ENCODE data around the gene KCNMA1.

The KCNMA1 gene

DNA sequence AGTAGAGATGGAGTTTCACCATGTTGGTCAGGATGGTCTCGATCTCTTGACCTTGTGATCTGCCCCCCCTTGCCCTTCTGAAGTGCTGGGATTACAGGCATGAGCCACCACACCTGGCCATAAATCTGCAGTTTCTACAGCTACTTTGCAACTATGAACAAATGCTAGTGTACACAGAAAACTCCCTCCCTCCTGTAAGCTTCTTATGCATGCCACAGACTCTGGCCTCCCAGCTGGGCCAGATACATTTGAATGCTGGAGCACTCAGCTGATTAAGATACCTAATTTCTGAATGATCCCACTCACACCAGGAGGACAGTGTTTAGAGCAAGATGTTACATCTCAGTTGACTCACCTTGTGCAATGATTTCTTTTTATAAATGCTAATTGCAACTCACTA is 486.2 kb downstream of the KCNMA1 start:
- in situ Hi-C loops (cut with MboI; ENCODE audit: low sequenced_read_pairs): loop anchor here (25.0 kb wide), 1 partner anchor 236 kb away; no protein-coding TSS in a partner anchor

DNA sequence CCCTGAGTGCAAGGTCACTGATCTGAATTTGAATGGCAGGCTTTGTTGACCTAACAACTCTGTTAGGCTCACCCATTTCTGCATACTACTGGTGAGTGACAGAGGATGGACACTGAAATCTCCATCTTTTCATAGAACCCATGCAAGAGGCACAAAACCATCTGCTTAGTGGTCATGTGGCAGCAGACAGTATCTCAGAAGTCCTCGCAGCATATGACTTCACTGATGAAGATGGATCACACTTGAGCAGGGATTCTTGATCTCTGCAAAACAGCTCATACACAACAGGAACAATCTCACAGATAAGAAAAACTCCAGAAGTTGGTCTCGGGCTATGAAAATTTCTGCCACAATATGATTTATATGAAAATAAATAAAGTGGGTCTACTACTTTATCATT is 487.9 kb downstream of the KCNMA1 start:
- in situ Hi-C loops (cut with MboI; ENCODE audit: low sequenced_read_pairs): loop anchor here (25.0 kb wide), 1 partner anchor 238 kb away; no protein-coding TSS in a partner anchor

DNA sequence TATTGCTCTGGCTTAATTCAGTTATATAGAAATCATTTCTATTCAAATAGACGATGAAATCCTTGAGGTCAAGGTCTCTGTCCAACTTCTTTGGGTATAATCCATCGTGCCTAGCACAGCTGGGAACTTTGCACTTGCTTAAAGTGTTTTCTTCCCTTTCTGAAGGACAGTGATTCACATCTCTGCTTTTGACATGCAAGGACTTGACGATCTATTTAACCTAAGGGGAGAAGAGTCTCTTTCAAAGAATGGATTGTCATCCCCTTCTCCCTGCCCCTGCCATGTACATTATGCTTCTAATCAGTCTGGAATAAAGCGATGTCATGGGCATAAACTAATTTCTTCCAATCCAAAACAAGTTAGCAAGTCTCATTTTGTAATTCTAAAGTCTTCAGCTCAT is 488.6 kb downstream of the KCNMA1 start:
- in situ Hi-C loops (cut with MboI; ENCODE audit: low sequenced_read_pairs): no loop called here

DNA sequence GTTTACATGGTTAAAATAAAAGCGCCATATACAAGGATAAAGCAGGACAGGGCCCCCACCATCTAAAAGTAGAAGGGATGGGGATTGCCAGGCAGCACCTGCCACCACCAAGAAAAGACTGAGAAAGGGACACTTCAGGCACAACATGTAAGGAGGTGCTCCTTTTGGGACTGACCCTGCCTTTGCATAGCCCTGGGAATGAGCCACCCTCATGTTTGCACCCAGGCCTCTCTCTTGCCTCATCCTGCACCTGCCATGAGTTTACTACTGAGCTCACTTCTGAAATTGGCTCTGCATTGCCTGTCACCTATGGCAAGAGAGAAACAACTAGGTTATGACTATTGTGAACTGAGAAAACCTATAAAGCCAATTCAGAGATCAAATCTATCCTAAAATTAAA is 489.7 kb downstream of the KCNMA1 start:
- in situ Hi-C loops (cut with MboI; ENCODE audit: low sequenced_read_pairs): no loop called here

DNA sequence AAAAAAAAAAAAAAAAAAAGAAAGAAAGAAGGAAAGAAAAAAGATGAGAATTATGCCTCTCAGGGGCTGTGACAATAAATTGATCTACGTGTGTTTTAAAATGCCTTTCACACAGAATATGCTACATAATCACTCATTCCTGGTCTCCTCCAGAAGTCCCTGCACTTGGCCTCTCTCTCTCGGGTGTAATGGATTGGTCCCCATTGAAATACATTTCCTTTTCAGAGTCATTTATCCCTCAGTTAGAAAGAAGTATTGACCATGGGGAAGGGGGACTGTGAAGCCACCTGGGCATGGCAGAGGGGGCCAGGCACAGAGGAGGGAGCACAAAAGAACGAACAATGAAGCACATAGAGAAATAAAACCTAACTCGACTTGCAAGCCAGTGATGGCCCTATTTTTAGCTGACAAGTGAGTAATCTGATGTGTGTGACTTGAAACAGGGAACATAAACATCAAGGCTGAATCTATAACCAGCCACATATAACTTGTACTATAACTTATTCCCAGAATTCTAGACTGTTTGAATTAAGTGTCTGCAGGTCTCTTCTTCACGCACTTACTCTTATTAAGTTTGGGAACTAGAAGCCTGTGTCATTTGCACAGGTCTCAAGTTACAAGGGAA is 490.8 kb downstream of the KCNMA1 start:
- in situ Hi-C loops (cut with MboI; ENCODE audit: low sequenced_read_pairs): no loop called here

DNA sequence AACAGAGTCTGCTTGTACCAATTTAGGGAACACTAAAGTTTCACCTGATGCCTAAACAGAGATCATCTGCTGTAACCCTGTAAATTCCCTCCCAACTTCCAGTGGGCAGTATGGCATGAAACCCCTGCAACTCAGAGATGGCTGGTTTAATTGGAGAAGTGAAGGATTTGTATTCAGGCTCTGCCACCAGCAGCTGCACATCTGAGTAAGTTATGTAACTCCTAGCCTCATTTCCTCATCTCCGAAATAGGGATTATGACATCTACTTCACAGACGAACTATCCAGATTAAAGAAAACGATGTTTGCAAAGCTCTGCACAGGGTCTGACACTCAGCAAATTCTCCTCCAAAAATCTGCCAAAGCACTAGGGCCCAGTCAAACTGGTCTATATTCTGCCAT is 493.0 kb downstream of the KCNMA1 start:
- in situ Hi-C loops (cut with MboI; ENCODE audit: low sequenced_read_pairs): no loop called here

DNA sequence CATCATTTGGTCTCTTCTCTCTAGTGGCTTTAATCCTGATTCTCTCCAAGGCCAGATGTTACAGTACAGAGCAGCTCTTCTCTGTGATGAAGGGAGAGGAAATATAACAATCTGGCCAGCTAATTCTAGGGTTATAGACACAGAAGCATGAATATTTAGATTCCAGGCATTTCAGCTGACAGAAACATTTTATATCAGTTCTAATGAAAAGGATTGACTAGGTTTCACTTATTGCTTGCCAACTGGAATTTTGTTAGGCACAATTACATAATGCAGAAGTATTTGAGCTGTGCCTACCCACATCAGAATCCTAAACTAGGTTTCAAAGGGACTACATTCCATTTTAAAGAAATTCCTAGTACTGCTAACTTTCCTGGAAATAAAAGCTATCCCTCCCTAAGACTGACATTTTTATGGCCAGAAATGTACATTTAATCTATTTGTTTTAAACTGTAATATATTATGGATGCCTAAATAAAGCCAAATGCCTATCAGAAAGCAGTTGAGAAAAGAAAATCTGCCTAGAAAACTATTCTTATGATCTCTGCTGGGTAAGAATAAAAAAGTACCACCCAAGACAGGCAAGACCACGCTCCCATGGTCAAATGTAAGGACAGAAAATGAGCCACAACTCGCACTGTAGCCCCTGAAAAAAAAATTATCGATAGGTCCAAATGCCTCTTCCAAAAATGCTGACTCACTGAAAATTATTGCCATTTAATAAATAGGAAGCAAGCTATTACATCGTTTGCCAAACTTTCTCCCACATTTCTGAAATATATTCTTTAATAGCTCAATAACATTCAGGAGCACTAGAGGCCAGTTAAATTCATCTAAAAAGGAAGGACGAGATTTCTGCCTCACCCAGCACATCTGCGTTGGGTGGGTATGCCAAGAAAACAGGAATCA is 498.1 kb downstream of the KCNMA1 start:
- in situ Hi-C loops (cut with MboI; ENCODE audit: low sequenced_read_pairs): no loop called here

DNA sequence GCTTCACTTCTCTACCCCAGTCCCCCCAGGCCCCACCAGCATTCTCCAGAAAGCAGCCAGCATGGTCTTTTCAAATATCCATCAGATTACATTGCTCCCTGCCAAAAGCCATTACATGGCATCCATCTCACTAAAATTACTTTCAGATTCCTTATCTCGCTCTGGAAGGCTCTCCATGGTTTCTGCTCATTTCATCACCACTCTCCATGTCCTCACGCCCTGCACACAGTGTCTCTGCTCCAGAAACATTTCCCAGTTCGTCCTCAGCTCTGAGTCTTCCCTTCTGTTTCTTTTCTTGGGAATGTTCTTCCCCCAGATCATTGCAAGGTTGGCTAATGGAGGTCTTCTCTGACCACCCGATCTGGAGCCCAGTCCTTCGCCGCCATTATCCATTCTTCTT is 499.1 kb downstream of the KCNMA1 start:
- in situ Hi-C loops (cut with MboI; ENCODE audit: low sequenced_read_pairs): no loop called here

DNA sequence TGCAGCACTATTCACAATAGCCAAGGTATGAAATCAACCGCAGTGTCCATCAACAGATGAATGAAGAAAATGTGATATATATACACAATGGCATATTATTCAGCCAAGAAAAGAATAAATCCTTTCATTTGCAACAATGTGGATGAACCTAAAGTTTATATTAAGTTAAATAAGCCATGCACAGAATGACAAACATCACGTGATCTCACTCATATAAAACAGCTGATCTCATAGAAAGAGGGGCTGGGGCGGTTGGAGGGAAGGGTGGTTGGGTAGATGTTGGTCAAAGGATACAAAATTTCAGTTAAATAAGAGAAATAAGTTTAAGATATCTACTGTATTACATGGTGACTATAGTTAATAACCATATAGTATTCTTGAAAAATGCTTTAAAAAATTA is 502.1 kb downstream of the KCNMA1 start:
- in situ Hi-C loops (cut with MboI; ENCODE audit: low sequenced_read_pairs): no loop called here

DNA sequence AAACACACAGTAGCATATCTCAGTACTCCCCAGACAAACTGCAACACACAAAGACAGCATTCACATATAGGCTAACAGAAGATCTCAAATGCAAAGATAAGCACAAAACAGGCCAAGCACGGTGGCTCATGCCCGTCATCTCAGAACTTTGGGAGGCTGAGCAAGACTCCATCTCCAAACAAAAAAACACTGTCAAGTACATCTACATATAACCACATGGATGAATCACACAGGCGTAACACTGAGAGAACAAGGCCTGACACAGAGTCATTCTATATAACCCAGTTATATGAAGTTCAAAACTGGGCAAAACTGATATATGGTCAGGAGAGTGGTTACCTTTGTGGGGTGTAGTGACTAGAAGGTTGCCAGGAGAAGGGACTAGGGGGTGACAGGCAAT is 506.4 kb downstream of the KCNMA1 start:
- in situ Hi-C loops (cut with MboI; ENCODE audit: low sequenced_read_pairs): no loop called here

DNA sequence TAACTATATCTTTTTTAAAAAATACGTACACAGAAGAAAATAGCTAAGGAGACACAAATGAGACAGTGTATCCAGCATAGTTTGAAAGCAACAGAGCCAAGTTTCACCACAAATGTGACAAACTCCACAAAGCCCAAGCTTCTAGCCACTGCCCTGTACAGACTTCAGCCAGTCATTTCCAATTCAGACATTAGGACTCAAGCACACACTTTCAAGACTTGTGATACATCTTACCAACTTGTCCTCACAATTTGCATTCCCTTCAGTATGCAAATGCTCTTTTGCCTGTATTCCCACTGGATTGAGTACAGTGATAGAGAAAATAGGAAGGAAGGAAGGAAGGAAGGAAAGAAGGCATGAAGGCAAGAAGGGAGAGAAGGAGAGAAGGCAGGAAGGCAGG is 510.4 kb downstream of the KCNMA1 start:
- in situ Hi-C loops (cut with MboI; ENCODE audit: low sequenced_read_pairs): no loop called here

DNA sequence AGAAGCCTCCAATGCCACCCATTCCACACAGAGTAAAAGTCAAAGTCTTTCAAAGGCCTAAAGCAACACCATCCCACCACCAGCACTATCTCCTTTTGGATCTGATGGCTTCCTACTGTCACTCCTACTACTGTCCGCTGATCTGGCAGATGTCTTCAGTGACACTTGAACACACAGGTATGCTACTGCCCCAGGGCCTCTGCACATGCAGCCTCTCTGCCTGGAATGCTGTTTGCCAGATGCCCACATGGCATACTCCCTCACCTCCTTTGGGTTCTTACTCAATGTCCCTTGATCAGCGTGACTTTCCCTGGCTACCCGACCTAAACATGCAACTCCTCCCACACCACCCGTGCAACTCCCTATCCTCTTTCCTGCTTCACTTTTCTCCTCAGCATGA is 512.4 kb downstream of the KCNMA1 start:
- in situ Hi-C loops (cut with MboI; ENCODE audit: low sequenced_read_pairs): no loop called here

DNA sequence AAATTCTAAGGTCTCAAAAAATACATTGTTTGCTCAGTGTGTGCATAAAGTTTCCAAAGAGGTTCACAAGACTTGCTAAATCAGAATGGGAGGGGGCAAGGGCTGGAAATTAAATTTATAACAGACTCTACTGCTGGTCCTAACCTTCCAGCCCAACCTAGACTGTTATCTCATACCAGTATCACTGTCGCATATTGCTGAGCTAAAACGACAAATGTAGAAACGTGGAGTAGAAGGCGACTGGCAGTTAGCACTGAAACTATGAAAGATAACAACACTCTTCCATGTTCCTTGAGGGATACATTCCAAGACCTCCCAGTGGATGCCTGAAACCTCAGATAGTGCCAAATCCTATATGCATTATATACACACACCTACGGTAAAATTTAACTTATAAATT is 514.3 kb downstream of the KCNMA1 start:
- in situ Hi-C loops (cut with MboI; ENCODE audit: low sequenced_read_pairs): no loop called here

DNA sequence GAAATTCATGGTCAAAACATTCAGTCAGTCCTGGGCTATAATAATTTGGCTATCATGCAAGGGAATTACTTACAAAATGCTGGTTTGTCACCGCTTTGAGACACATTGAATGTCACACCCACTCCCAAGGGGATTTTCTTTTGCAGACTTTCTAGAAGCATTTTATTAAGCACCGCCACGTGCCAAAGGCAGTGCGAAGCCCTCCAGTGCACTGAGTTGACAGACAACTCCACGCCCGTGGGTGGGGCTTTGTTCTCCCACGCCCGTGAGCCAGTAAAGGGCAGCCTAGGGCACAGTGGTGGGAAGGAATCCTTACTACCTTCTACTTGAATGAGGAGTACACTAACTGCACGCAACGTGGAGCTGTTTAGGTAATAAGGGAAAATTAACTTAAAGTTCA is 515.8 kb downstream of the KCNMA1 start:
- in situ Hi-C loops (cut with MboI; ENCODE audit: low sequenced_read_pairs): no loop called here

DNA sequence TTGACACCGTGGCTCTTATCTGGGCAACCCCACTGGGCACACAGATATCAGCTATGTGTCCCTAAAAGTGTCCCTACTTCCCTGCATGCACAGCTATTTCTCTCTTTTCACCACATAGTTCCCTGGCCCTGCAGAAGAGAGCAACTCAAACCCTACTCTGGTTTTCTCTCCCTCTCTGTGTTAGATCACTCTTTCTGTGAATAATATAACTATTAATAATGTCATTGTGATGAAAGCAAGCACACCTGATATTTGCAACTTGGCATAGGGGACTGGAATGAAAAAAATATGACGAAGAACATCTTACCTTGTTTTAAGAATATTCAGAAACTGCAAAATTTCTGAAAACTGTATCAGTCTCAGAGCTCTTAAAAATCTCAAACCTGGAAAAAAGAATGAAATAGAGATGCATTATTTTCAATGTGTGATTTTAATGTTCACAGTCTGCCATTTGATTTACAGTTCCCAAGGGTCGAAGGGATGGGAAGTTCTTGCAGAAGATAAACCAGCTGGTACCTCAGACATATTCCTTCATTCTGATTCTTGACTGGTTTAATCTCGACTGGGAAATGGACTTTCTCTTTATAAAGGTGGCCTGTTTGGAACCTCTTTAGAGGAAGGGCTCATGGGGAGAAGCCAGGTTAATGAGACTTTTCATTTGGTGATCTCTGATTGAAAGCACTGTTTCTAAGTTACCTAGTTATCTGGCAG is 516.8 kb downstream of the KCNMA1 start:
- in situ Hi-C loops (cut with MboI; ENCODE audit: low sequenced_read_pairs): no loop called here

DNA sequence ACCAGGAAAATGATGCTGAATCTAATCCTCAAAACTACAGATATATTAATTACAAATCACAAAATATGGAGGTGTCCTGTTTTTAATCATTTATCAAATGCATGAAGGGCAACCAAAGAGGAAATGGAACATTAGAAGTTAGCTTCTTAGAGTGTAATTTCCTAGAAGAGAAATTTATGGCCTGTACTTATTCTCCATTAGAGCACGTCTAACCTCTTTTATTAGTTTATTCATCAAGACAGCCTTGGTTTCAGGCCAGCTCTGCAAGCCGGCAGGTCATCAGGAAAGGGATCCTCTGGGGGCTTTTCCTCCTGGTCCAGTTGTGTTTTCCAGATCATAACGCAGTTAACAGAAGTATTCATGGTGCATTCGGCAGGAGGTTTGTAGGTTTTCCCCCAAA is 517.6 kb downstream of the KCNMA1 start:
- in situ Hi-C loops (cut with MboI; ENCODE audit: low sequenced_read_pairs): no loop called here

DNA sequence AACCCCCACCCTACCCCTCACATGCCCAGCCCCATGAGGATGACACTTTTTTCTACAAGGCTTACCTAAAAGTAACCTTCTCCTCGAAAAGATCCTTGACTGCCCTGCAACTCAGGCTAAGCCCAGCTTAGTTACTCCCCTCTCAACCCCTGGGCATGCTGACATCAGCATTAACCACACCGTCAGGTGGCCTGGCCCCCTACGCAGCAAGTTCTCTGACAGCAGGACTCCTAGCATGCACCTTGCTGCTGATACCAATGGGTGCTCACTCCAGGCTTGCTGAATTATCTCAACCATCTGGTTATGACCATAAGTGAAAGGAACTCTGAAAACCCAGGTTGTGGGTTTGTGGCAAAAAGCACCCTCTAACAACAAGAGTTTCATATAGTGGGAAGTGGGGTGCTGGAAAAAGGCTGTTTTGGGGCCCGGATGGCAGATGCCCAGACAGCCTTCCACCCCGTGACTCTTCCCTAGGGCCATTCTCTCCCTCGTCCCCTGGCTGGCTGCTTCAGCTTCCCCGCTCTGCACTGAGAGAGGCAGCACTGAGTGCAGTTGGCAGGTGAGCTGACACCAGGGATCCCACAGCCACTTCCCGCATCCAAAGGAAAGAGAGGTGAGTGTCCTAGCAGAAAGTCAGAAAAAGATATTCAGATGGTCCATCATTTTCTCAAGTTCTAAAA is 518.9 kb downstream of the KCNMA1 start:
- in situ Hi-C loops (cut with MboI; ENCODE audit: low sequenced_read_pairs): no loop called here

DNA sequence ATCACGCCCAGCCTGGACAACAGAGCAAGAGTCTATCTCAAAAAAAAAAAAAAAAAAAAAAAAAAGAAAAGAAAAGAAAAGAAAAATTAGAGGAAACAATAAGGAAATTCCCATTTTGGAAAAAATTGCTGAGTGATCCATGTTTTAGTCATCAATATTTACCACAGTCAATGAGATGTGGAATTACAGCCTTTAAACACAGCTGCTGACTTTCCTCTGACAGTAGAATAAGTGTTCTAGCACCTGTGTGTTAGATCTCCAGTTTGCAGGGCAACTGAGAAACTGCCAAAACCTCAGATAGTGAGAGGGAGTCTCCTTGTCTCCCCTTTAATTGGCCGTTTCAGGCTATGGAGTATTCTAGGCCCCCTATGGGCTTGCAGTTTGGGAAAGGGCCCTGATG is 520.1 kb downstream of the KCNMA1 start:
- in situ Hi-C loops (cut with MboI; ENCODE audit: low sequenced_read_pairs): no loop called here

DNA sequence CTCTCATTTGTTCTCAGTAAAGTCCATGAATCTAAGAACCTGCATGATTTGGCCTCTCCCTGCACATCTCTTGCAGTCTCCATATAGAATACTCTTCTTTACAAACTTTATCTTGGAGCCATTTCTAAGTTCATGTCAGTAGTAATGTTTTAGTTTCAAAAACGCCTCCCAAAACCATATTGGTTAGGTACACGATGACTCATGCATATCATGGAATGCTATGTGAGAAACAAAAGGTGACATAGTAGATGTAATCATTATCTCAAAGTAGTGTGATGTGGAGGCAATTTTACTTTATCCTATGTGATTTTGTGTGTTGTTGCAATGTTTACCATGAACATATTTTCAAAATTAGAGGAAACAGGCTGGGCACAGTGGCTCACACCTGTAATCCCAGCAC is 520.7 kb downstream of the KCNMA1 start:
- in situ Hi-C loops (cut with MboI; ENCODE audit: low sequenced_read_pairs): no loop called here

DNA sequence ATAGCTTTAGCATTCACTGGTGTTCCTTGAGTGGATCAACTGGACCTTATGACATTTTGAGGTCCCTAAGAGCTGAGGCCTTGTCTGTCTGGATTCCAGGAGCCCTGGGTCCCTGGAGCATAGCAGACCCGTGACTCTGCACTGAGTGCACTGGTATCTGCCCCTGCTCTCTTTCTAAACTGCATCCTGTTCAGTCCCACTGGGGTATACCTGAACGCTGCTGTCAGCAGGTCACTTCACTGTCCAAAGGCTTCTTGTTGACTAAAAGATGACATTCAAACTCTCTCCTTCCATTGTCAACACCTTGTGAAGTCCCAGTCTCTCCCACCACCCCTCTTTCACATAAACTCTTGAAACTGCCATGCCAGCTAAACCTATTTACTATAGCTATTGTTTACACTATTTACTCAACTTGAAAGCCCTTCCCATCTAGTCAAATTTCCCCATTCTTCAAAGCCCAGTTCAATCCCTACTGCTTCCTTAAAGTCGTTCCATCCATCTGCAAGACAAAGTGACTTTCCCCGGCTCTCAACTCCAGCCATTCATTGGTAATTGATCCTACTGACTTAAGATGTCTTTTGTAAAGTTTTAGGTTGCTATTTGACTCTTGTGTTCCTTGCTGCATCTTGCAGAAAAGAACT is 523.3 kb downstream of the KCNMA1 start:
- in situ Hi-C loops (cut with MboI; ENCODE audit: low sequenced_read_pairs): no loop called here

Data from HL-60/S4 treated with retinoic acid at 250 ng/mL for 4 days and 3 days (cell line).